ENCODE measurements around the gene NDUFS7. TPM values are rescaled to one million over a fixed set of nuclear protein-coding genes. Genes with fewer than 3 reads are reported as not detected.

NDUFS7 gene
- total and polyA plus RNA-seq, 12 donors: 248 to 498 (median 377) TPM

- H3K27me3 ChIP-seq: no peaks in the 10 kb centered on the region
- 60 to 67% methylated on average over 9 of the region's 9 CpGs for WGBS, 2 donors
- TF ChIP-seq, protein P1, sequence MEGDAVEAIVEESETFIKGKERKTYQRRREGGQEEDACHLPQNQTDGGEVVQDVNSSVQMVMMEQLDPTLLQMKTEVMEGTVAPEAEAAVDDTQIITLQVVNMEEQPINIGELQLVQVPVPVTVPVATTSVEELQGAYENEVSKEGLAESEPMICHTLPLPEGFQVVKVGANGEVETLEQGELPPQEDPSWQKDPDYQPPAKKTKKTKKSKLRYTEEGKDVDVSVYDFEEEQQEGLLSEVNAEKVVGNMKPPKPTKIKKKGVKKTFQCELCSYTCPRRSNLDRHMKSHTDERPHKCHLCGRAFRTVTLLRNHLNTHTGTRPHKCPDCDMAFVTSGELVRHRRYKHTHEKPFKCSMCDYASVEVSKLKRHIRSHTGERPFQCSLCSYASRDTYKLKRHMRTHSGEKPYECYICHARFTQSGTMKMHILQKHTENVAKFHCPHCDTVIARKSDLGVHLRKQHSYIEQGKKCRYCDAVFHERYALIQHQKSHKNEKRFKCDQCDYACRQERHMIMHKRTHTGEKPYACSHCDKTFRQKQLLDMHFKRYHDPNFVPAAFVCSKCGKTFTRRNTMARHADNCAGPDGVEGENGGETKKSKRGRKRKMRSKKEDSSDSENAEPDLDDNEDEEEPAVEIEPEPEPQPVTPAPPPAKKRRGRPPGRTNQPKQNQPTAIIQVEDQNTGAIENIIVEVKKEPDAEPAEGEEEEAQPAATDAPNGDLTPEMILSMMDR (IDR thresholded peaks at IDR 0.05): no peak
- DNase-seq (no peak), ATAC-seq (no peak)
- peaks cover 3 to 98% (median 57%) of the 10 kb centered on the region in 9 donors for H3K36me3 ChIP-seq
- H3K27ac ChIP-seq: no peak overlapping the region
- H3K9me3 ChIP-seq: no peaks in the 10 kb centered on the region
- intact Hi-C loops (cut with DNase I): no loop called here
- H3K4me3 ChIP-seq: no peak overlapping the region
- peaks cover 0 to 40% (median 16%) of the 10 kb centered on the region in 9 donors for H3K4me1 ChIP-seq
These were observed 43.0 kb downstream of the NDUFS7 start for GRCh38 chr19:1426736-1427135.

- H3K36me3 ChIP-seq: peaks cover 0 to 98% (median 57%) of the 10 kb centered on the region in 9 donors
- DNase-seq: no peak
These were observed 43.7 kb downstream of the NDUFS7 start for GRCh38 chr19:1427221-1427920.

DNA sequence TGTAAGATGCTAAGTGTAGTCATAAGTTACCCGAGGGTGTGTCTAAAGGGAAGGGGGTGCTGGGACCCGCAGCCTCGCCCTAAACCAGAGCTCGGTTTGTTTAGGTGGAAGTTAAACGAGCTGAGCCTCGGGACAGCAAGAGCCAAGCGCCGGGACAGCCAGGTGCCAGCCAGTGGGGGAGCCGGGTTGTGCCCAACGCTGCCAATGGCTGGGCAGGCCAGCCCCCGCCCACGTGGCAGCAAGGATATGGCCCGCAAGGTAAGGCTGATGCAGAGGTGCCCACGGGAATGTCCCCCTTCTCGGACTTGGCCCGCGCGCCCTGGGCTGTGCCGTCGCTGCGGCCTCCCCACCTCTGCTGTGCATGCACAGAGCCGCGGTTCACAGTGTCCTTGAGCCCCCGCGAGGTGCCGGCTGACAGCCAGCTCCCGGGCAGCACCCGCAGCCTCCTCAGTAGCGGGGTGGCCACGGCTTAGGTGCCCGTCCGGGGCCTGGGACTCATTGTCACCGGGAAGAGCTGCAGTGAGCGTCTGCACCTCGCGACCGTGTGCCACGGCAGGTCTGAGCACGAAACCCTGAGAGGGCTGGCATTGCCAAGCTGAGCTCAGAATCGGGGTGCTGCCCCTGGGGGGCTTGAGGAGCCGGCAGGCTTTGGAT lies 45.2 kb downstream of the NDUFS7 start:
- peaks cover 0 to 98% (median 59%) of the 10 kb centered on the region in 9 donors for H3K36me3 ChIP-seq
- WGBS, 2 donors: 85 to 88% methylated on average over 41 of the region's 41 CpGs
- intact Hi-C loops (cut with DNase I): no loop called here
- no peak overlapping the region for H3K4me3 ChIP-seq
- H3K4me1 ChIP-seq: peaks cover 0 to 34% (median 16%) of the 10 kb centered on the region in 9 donors
- no peak for DNase-seq
- peak in 7 of 8 donors; percentile 2 to 57 (median 21) for ATAC-seq
- TF ChIP-seq, protein P1 (IDR thresholded peaks at IDR 0.05): no peak
- H3K9me3 ChIP-seq: no peaks in the 10 kb centered on the region
- H3K27me3 ChIP-seq: no peaks in the 10 kb centered on the region
- H3K27ac ChIP-seq: peak overlapping the region in 6 of 10 donors; percentile 32 to 77 (median 58)

More at GRCh38 chr19:1427221-1427920, 43.7 kb downstream of the NDUFS7 start:
- Histone ChIP-seq H3K4me1 (peaks cover 0 to 40% (median 16%) of the 10 kb centered on the region in 9 donors), H3K9me3 (no peaks in the 10 kb centered on the region), H3K27ac (no peak overlapping the region), H3K27me3 (no peaks in the 10 kb centered on the region), H3K4me3 (no peak overlapping the region)
- no peak for ATAC-seq
- WGBS, 2 donors: 91 to 92% methylated on average over 27 of the region's 27 CpGs
- TF ChIP-seq, protein P1 (IDR thresholded peaks at IDR 0.05): no peak
- intact Hi-C loops (cut with DNase I): no loop called here

GRCh38 chr19:1429750-1430149 lies 46.0 kb downstream of the NDUFS7 start:
- Histone ChIP-seq H3K4me1 (peaks cover 0 to 34% (median 16%) of the 10 kb centered on the region in 9 donors), H3K4me3 (no peak overlapping the region), H3K9me3 (no peaks in the 10 kb centered on the region), H3K36me3 (peaks cover 0 to 100% (median 61%) of the 10 kb centered on the region in 9 donors), H3K27me3 (no peaks in the 10 kb centered on the region), H3K27ac (peak overlapping the region in 6 of 10 donors; percentile 2 to 77 (median 58))
- intact Hi-C loops (cut with DNase I): no loop called here
- ATAC-seq (peak; percentile 63 to 90 (median 78)), DNase-seq (peak; percentile 63)
- 42 to 46% methylated on average over 14 of the region's 14 CpGs for WGBS, 2 donors
- TF ChIP-seq, protein P1 (IDR thresholded peaks at IDR 0.05): no peak

All from heart right ventricle (tissue), 16 donors.